ENCODE measurements around the gene SLC2A4.

DNA sequence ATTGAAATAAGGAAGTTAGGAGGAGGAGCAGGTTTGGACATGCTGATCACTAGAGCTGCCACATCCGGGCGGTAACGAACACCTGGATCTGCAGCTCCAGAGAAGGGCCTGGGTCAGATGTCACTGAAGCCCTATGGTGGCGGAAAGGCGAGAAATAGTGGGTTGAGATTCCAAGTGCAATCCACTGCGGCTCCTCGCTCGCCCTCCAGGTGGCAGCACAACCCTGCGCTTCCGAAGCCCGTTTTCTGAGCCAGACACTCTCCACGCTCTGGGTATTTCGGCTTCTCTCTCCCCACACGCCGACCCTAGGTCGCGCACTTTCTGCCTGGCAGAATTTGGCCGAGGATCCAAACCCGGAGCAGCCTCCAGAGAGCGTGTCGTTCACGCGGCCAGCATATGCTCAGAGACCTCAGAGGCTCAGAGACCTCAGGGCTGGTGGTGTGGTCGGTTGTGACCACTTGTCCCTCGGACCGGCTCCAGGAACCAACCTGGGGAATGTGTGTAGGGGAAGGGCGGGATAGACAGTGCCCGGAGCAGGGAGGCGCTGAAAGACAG lies 922 bp upstream of the SLC2A4 start:
- TF ChIP-seq POLR2A (IDR thresholded peaks at IDR 0.05; ENCODE audit: low read depth, low read length) (peak; percentile 55), RFX5 (IDR thresholded peaks at IDR 0.05; ENCODE audit: low read depth, low read length) (no peak), MXI1 (IDR thresholded peaks at IDR 0.05; ENCODE audit: borderline replicate concordance, low read depth, low read length) (peak; percentile 72; the same call in 1 of the 2 replicates), CHD1 (IDR thresholded peaks at IDR 0.05; ENCODE audit: low read depth, low read length) (0 out of 2 replicates have a peak, but pooled peaks have one; percentile 34), RCOR1 (IDR thresholded peaks at IDR 0.05; ENCODE audit: insufficient replicate concordance, low read length) (no peak), MAFK (IDR thresholded peaks at IDR 0.05; ENCODE audit: low read depth, low read length) (no peak)
- TF ChIP-seq, protein P1, sequence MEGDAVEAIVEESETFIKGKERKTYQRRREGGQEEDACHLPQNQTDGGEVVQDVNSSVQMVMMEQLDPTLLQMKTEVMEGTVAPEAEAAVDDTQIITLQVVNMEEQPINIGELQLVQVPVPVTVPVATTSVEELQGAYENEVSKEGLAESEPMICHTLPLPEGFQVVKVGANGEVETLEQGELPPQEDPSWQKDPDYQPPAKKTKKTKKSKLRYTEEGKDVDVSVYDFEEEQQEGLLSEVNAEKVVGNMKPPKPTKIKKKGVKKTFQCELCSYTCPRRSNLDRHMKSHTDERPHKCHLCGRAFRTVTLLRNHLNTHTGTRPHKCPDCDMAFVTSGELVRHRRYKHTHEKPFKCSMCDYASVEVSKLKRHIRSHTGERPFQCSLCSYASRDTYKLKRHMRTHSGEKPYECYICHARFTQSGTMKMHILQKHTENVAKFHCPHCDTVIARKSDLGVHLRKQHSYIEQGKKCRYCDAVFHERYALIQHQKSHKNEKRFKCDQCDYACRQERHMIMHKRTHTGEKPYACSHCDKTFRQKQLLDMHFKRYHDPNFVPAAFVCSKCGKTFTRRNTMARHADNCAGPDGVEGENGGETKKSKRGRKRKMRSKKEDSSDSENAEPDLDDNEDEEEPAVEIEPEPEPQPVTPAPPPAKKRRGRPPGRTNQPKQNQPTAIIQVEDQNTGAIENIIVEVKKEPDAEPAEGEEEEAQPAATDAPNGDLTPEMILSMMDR (conservative IDR thresholded peaks at IDR 0.05; ENCODE audit: low read depth, low read length) = peak; percentile 96
- TF ChIP-seq, protein P2, sequence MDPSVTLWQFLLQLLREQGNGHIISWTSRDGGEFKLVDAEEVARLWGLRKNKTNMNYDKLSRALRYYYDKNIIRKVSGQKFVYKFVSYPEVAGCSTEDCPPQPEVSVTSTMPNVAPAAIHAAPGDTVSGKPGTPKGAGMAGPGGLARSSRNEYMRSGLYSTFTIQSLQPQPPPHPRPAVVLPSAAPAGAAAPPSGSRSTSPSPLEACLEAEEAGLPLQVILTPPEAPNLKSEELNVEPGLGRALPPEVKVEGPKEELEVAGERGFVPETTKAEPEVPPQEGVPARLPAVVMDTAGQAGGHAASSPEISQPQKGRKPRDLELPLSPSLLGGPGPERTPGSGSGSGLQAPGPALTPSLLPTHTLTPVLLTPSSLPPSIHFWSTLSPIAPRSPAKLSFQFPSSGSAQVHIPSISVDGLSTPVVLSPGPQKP (IDR thresholded peaks at IDR 0.05; ENCODE audit: borderline replicate concordance, low read depth, low read length) = no peak

All from IMR-90 (cell line).